Colonic mucosa (tissue), 4 donors: ENCODE measurements around the gene LGALS9. TPM values are rescaled to one million over a fixed set of nuclear protein-coding genes. Genes with fewer than 3 reads are reported as not detected.

Source experiments
- DNase-seq: peaks from one replicate; pipeline ENCODE4 v3.0.0-alpha.2; 2020
- H3K27ac ChIP-seq: fragments of 200-600 bp; one replicate; pipeline ENCODE4 v1.8.0; 2021
- H3K27me3 ChIP-seq: fragments of 200-600 bp; one replicate; pipeline ENCODE4 v1.8.0; 2021
- H3K36me3 ChIP-seq: fragments of 200-600 bp; one replicate; pipeline ENCODE4 v1.8.0; 2021
- H3K4me1 ChIP-seq: fragments of 200-600 bp; one replicate; pipeline ENCODE4 v1.8.0; 2021; ENCODE audit warnings: mild to moderate bottlenecking
- H3K4me3 ChIP-seq: fragments of 200-600 bp; one replicate; pipeline ENCODE4 v1.8.0; 2021
- H3K9ac ChIP-seq, 2 donors: one replicate each; pipeline ENCODE4 v1.7.0; 2013; ENCODE audit warnings: control low read depth in 2 of 2, low read depth in 2 of 2, low read length in 2 of 2
- H3K9me3 ChIP-seq: fragments of 200-600 bp; one replicate; pipeline ENCODE4 v1.8.0; 2021
- intact Hi-C: fragments of 100-400 bp; cut with DNase I; formaldehyde crosslinking; loops from one replicate; pipeline ENCODE4 v1.14.1; 2022
- total RNA-seq, 2 donors: library from RNA; stranded (reverse); fragmentation: NEBNext Ultra II Directional in 1 of 2; extraction: Animal tissue kit (Norgen Biotek cat#: 25700) in 1 of 2; gene quantifications; one replicate each; pipeline ENCODE4 v1.2.1, GENCODE V29; 2021
- TF ChIP-seq, protein P1 (sequence below): fragments of 200-600 bp; IDR thresholded peaks from one replicate; pipeline ENCODE4 v1.8.0; 2022; ENCODE audit warnings: antibody characterized with exemption, mild to moderate bottlenecking
- donor health status: healthy.
- donor health status: DM: no; HTN: no; CAD: no.
- donor health status: DM: no; HTN: no; CAD: no.

Gene LGALS9
- total RNA-seq, 2 donors from 2014 or later: 370 to 444 TPM

DNA sequence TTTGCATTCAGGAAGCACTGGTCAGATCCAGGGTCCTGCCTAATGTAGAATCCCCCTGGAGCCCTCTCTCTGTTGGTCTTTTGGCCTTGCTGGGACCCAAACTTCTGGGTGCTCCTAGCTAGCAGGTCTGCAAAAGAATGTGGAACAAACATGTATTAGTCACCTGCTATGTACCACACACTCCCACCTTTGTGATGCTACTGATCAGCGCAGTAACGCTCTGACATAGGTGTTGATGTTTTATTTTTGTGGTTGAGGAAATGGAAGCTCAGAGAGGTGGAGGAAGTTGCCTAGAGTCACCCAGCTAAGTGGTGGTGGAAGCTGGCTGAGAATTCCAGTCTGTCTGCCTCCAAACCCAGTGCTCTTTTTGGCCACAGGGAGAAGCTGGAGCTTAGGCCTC, 35.8 kb upstream of the LGALS9 start:
- Histone ChIP-seq H3K4me3 (no peak overlapping the region), H3K27ac (no peak overlapping the region), H3K9me3 (no peaks in the 10 kb centered on the region), H3K36me3 (no peaks in the 10 kb centered on the region), H3K27me3 (no peaks in the 10 kb centered on the region), H3K4me1 (no peaks in the 10 kb centered on the region), H3K9ac (no peak overlapping the region)
- intact Hi-C loops: no loop called here
- TF ChIP-seq, protein P1, sequence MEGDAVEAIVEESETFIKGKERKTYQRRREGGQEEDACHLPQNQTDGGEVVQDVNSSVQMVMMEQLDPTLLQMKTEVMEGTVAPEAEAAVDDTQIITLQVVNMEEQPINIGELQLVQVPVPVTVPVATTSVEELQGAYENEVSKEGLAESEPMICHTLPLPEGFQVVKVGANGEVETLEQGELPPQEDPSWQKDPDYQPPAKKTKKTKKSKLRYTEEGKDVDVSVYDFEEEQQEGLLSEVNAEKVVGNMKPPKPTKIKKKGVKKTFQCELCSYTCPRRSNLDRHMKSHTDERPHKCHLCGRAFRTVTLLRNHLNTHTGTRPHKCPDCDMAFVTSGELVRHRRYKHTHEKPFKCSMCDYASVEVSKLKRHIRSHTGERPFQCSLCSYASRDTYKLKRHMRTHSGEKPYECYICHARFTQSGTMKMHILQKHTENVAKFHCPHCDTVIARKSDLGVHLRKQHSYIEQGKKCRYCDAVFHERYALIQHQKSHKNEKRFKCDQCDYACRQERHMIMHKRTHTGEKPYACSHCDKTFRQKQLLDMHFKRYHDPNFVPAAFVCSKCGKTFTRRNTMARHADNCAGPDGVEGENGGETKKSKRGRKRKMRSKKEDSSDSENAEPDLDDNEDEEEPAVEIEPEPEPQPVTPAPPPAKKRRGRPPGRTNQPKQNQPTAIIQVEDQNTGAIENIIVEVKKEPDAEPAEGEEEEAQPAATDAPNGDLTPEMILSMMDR: no peak
- no peak for DNase-seq

DNA sequence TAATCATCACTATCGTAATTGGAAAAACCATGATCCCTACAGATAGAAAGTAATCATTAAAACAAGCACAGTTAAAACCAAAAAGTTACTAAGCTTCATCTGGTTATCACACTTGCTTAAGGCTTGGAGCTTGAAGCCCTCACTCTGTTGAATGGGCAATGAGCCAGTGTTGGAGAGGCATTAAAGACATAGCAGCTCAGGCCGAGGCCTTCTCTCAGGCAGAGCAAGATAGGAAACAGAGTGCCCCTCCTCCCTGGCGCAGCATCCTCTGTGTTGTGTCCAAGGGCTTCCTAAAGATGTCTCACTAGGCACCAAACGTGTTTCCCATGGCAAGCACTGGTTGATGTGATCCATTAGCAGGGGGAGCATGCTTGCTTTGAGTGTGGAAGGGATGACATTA, 34.9 kb upstream of the LGALS9 start:
- no peaks in the 10 kb centered on the region for H3K36me3 ChIP-seq
- DNase-seq: no peak
- intact Hi-C loops: no loop called here

DNA sequence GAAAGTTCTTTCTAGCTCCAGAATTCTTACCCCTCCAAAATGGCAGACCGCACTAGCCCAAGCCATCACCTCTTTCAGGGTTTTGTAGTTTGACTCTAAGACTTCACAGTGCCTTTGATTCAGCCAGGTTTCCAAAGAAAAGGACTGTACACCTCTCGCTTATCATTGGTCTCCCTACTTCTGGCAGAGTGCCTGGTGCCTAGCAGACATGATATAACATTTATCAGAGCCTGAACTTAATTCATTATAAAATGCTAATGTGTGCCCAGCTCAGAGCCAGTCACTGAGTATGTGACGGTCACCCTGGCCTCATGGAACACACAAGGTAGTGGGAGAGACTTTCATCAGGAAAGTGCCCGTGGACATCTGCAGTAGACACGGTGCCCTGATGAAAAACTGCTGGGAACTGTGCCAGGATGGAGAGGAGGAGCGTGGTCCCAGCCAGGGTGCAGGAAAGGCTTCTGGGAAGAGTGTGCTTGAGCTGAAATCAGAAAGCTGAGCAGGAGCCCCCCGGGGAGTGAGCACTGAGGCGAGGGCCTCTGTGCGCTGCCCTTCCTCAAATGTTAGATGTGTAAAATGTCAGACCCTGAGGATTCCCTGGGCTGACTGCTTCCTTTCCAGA, 34.3 kb upstream of the LGALS9 start:
- Histone ChIP-seq H3K4me1 (no peaks in the 10 kb centered on the region), H3K4me3 (no peak overlapping the region), H3K9ac (no peak overlapping the region), H3K27me3 (no peaks in the 10 kb centered on the region), H3K36me3 (no peaks in the 10 kb centered on the region), H3K9me3 (no peaks in the 10 kb centered on the region), H3K27ac (no peak overlapping the region)
- intact Hi-C loops: no loop called here
- TF ChIP-seq, protein P1: no peak
- DNase-seq: no peak

More for the DNA sequence above, 34.9 kb upstream of the LGALS9 start:
- Histone ChIP-seq H3K4me1 (no peaks in the 10 kb centered on the region), H3K9ac (no peak overlapping the region), H3K27me3 (no peaks in the 10 kb centered on the region), H3K4me3 (no peak overlapping the region), H3K27ac (no peak overlapping the region), H3K9me3 (no peaks in the 10 kb centered on the region)
- TF ChIP-seq, protein P1: no peak

DNA sequence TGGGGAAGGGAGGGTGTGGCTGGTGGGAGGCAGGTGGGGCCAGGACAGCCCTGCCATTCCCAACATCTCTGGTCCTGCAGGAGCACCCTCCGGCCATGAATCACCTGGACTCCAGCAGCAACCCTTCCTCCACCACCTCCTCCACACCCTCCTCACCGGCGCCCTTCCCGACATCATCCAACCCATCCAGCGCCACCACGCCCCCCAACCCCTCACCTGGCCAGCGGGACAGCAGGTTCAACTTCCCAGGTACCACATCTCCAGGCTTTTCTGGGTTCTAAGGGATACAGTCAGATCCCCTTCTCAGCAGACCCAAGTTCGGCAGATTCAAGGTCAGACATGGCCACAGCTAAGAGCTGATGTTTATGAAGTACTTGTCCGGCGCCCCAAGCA, 33.8 kb upstream of the LGALS9 start:
- Histone ChIP-seq H3K4me1 (no peaks in the 10 kb centered on the region), H3K4me3 (no peak overlapping the region), H3K27me3 (no peaks in the 10 kb centered on the region), H3K9ac (no peak overlapping the region), H3K9me3 (no peaks in the 10 kb centered on the region), H3K36me3 (no peaks in the 10 kb centered on the region), H3K27ac (no peak overlapping the region)
- intact Hi-C loops: no loop called here
- TF ChIP-seq, protein P1: no peak
- DNase-seq: no peak

DNA sequence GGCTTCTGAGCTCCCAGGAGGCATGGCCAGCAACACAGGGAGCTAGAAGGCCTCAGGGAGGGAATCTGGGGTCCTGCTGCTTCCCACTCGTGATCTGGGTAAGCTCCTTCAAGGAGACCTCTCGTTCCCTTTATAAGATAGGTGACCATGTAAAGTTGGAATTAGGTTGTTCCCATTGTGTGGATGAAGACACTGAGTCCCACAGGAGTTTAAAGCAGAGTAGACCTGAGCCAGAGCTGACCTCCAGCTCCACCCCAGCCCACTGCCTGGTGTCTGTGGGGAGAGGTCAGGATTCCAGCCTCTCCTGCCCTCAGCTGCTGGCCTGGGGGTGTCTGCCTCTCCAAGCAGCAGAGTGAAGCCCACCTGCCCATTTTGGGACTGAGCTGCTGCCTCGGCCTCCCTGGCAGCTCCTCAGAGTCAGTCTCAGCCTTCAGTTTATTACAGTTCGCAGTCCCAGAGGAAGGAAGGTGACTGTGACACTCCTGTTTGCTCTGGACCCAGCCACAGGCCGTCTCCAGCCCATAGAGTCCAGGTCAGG, 33.1 kb upstream of the LGALS9 start:
- H3K36me3 ChIP-seq: no peaks in the 10 kb centered on the region
- H3K9ac ChIP-seq: no peak overlapping the region
- intact Hi-C loops: no loop called here
- no peak overlapping the region for H3K4me3 ChIP-seq
- no peak for DNase-seq
- H3K9me3 ChIP-seq: no peaks in the 10 kb centered on the region
- H3K27ac ChIP-seq: no peak overlapping the region
- TF ChIP-seq, protein P1: no peak
- H3K27me3 ChIP-seq: no peaks in the 10 kb centered on the region
- H3K4me1 ChIP-seq: no peaks in the 10 kb centered on the region
